Body of pancreas (tissue), 4 donors: ENCODE data around the gene RIMBP3C.
"Not testable (repeated sequence)": the region's sequence is repeated elsewhere in the genome, so short reads cannot be mapped to it uniquely, and the experiment has no call there.

Experiments
- CTCF ChIP-seq, 7 experiments: fragments of 450-650 bp in 4 of 7; fragments of 200-600 bp in 3 of 7; sonication (generic) in 3 of 7; IDR thresholded peaks; one replicate each; pipeline ENCODE4 v1.5.1; 2016 to 2019; ENCODE audit warnings: antibody characterized with exemption in 7 of 7
- POLR2A ChIP-seq, 3 donors: fragments of 450-650 bp; IDR thresholded peaks; one replicate each; pipeline ENCODE4 v1.6.1; 2016; ENCODE audit warnings: antibody characterized with exemption in 3 of 3, mild to moderate bottlenecking in 2 of 3

DNA sequence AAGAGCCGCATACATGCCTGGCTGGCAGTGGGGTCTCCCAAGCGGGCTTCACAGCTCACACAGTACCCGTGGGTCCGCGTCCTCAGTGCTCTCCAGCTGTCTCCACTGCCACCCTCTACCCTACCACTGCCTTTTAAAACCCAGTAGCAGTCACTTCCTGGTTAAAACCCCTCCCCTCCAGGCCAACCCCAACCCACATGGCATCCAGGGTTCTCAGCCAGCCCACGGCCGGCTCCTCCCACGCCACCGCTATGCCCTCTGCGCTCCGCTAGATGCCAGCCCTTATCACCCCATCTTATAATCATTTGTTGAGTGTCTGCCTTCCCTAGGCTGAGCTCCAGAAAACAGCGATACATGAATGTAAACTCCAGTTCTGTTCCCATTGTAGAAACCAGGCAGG is 37.1 kb downstream of the RIMBP3C start:
- not testable (repeated sequence) for TF ChIP-seq CTCF, POLR2A (IDR thresholded peaks at IDR 0.05)
